Vagina (tissue), 2 donors: ENCODE data around the gene AMER3.

Source experiments
- POLR2A ChIP-seq, 2 donors: fragments of 450-650 bp; IDR thresholded peaks; one replicate each; pipeline ENCODE4 v1.6.1; 2017; ENCODE audit warnings: antibody characterized with exemption in 2 of 2, mild to moderate bottlenecking in 2 of 2, moderate library complexity in 2 of 2
- TF ChIP-seq, protein P1 (sequence below), 3 experiments: fragments of 450-650 bp in 2 of 3; fragments of 200-600 bp in 1 of 3; sonication (generic) in 1 of 3; IDR thresholded peaks; one replicate each; pipeline ENCODE4 v1.5.1; 2017 to 2019; ENCODE audit warnings: antibody characterized with exemption in 3 of 3, mild to moderate bottlenecking in 2 of 3, moderate library complexity in 2 of 3

- TF ChIP-seq POLR2A (IDR thresholded peaks at IDR 0.05), result no peak
- TF ChIP-seq, protein P1, sequence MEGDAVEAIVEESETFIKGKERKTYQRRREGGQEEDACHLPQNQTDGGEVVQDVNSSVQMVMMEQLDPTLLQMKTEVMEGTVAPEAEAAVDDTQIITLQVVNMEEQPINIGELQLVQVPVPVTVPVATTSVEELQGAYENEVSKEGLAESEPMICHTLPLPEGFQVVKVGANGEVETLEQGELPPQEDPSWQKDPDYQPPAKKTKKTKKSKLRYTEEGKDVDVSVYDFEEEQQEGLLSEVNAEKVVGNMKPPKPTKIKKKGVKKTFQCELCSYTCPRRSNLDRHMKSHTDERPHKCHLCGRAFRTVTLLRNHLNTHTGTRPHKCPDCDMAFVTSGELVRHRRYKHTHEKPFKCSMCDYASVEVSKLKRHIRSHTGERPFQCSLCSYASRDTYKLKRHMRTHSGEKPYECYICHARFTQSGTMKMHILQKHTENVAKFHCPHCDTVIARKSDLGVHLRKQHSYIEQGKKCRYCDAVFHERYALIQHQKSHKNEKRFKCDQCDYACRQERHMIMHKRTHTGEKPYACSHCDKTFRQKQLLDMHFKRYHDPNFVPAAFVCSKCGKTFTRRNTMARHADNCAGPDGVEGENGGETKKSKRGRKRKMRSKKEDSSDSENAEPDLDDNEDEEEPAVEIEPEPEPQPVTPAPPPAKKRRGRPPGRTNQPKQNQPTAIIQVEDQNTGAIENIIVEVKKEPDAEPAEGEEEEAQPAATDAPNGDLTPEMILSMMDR (IDR thresholded peaks at IDR 0.05), result no peak
Measured at GRCh38 chr2:130735200-130735599, 20.1 kb upstream of the AMER3 start.
